Esophagus (tissue), 2 donors: ENCODE data around the gene DCC. TPM values are rescaled to one million over a fixed set of nuclear protein-coding genes. Genes with fewer than 3 reads are reported as not detected.

Experiments
- H3K27ac ChIP-seq, 2 donors: one replicate each; pipeline ENCODE4 v1.5.1; 2013; ENCODE audit warnings: low read depth in 2 of 2, mild to moderate bottlenecking in 2 of 2, inconsistent platforms in 1 of 2, low read length in 1 of 2, moderate library complexity in 1 of 2
- H3K27me3 ChIP-seq, 2 donors: one replicate each; pipeline ENCODE4 v1.6.1; 2013; ENCODE audit warnings: low read length in 2 of 2, control low read depth in 1 of 2, mild to moderate bottlenecking in 1 of 2; ENCODE audit not compliant: insufficient read depth in 2 of 2, control insufficient read depth in 1 of 2
- H3K36me3 ChIP-seq, 2 donors: one replicate each; pipeline ENCODE4 v1.6.1; 2013; ENCODE audit warnings: low read length in 1 of 2; ENCODE audit not compliant: control insufficient read depth in 2 of 2, insufficient read depth in 2 of 2
- H3K4me1 ChIP-seq, 2 donors: one replicate each; pipeline ENCODE4 v1.6.1; 2013; ENCODE audit warnings: low read length in 1 of 2; ENCODE audit not compliant: control insufficient read depth in 2 of 2, insufficient read depth in 2 of 2
- H3K4me3 ChIP-seq, 2 donors: one replicate each; pipeline ENCODE4 v1.5.1; 2013; ENCODE audit warnings: low read length in 2 of 2, mild to moderate bottlenecking in 2 of 2, low read depth in 1 of 2, moderate library complexity in 1 of 2
- H3K9me3 ChIP-seq, 2 donors: one replicate each; pipeline ENCODE4 v1.6.1; 2013; ENCODE audit warnings: mild to moderate bottlenecking in 2 of 2, low read depth in 1 of 2, low read length in 1 of 2, moderate library complexity in 1 of 2; ENCODE audit not compliant: control insufficient read depth in 2 of 2, insufficient read depth in 1 of 2
- WGBS, 2 donors: extraction: QIAGEN DNeasy Blood & Tissue Kit; methylation state at CpG; one replicate each; pipeline ENCODE4 v1.1.7; 2013; 5-methylcytosine and 5-hydroxymethylcytosine counted together
- polyA plus RNA-seq, 2 donors: library from polyadenylated mRNA; stranded (reverse); fragments of 200-250 nt; gene quantifications; one replicate each; pipeline ENCODE4 v1.2.3, GENCODE V29; 2013
- donor health status: healthy with polysubstance abuse.
- donor health status: Bipolar disorder and iron deficiency.

The DCC gene, protein sequence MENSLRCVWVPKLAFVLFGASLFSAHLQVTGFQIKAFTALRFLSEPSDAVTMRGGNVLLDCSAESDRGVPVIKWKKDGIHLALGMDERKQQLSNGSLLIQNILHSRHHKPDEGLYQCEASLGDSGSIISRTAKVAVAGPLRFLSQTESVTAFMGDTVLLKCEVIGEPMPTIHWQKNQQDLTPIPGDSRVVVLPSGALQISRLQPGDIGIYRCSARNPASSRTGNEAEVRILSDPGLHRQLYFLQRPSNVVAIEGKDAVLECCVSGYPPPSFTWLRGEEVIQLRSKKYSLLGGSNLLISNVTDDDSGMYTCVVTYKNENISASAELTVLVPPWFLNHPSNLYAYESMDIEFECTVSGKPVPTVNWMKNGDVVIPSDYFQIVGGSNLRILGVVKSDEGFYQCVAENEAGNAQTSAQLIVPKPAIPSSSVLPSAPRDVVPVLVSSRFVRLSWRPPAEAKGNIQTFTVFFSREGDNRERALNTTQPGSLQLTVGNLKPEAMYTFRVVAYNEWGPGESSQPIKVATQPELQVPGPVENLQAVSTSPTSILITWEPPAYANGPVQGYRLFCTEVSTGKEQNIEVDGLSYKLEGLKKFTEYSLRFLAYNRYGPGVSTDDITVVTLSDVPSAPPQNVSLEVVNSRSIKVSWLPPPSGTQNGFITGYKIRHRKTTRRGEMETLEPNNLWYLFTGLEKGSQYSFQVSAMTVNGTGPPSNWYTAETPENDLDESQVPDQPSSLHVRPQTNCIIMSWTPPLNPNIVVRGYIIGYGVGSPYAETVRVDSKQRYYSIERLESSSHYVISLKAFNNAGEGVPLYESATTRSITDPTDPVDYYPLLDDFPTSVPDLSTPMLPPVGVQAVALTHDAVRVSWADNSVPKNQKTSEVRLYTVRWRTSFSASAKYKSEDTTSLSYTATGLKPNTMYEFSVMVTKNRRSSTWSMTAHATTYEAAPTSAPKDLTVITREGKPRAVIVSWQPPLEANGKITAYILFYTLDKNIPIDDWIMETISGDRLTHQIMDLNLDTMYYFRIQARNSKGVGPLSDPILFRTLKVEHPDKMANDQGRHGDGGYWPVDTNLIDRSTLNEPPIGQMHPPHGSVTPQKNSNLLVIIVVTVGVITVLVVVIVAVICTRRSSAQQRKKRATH (N-terminal part only)
- not detected for polyA plus RNA-seq

DNA sequence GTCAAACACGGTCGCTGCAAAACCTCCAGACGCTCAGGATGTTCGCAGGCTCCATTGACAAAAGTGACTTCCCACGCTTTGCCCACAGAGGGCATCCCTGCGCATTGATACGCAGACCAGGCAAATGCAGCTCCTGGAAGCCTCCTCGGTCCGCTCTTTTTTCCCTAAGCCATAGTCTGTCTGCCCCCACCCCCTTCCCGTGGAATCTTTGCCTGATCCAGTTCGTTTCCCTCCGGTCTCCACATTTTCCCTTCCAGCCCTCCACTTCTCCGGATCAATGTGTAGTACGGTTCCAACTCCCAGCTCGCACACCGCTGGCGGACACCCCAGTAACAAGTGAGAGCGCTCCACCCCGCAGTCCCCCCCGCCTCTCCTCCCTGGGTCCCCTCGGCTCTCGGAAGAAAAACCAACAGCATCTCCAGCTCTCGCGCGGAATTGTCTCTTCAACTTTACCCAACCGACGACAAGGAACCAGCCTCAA, at the start of gene DCC:
TSS of gene DCC (plus strand) at position 307 of the 481 bp plus-strand sequence. CDS start 591 bp downstream, outside the sequence.
- H3K9me3 ChIP-seq: peaks cover 0 to 2% of the 10 kb centered on the region in 2 donors
- 6 to 7% methylated on average over 27 of the region's 27 CpGs for WGBS, 2 donors
- H3K27me3 ChIP-seq: no peaks in the 10 kb centered on the region
- H3K4me1 ChIP-seq: no peaks in the 10 kb centered on the region
- no peaks in the 10 kb centered on the region for H3K36me3 ChIP-seq
- no peak within 1 kb of the TSS for H3K4me3 ChIP-seq
- no peak within 1 kb of the TSS for H3K27ac ChIP-seq

DNA sequence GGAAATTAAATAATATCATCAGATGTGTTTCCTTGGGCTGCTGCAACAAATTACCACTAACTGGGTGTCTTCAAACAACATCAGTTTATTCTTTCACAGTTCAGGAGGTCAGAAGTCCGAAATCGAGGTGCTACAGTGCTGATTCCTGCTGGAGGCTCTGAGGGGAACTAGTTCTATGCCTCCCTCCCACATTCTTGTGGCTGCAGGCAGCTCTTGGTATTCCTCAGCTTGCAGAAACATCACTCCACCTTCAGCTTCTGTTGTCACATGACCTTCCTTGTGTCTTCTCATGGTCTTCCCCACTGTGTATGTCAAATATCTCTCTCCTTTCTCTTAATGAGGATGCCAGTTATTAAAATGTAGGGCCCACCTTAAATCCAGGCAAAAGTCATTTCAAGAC, 29.3 kb upstream of the DCC start:
- Histone ChIP-seq H3K4me1 (no peaks in the 10 kb centered on the region), H3K27ac (no peak overlapping the region), H3K27me3 (no peaks in the 10 kb centered on the region), H3K4me3 (no peak overlapping the region), H3K9me3 (no peaks in the 10 kb centered on the region), H3K36me3 (no peaks in the 10 kb centered on the region)
- 43 to 68% methylated on average over 2 of the region's 2 CpGs for whole genome bisulfite sequencing, 2 donors

DNA sequence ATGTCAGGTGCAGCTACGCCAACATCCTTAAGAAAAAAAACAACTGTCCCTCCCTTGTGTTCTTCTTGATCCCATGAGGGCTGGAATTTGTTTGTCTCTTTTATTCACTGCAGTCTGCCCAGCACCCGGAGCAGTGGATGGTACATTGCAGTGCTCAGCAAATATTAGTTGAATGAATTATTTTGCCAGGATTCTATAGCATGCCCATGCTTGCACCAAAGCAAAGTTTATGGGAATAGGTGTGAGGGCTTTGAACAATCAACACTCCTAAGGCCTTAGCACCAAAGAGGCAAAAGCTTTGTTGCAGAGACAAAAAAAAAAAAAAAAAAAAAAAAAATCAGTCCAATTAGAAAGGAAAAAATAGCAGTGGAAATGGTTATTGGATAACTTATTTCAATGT, 28.7 kb upstream of the DCC start:
- WGBS, 2 donors: 51 to 66% methylated on average over 2 of the region's 2 CpGs
- no peaks in the 10 kb centered on the region for H3K9me3 ChIP-seq
- no peak overlapping the region for H3K27ac ChIP-seq
- H3K4me1 ChIP-seq: no peaks in the 10 kb centered on the region
- H3K27me3 ChIP-seq: no peaks in the 10 kb centered on the region
- H3K36me3 ChIP-seq: no peaks in the 10 kb centered on the region
- H3K4me3 ChIP-seq: no peak overlapping the region

DNA sequence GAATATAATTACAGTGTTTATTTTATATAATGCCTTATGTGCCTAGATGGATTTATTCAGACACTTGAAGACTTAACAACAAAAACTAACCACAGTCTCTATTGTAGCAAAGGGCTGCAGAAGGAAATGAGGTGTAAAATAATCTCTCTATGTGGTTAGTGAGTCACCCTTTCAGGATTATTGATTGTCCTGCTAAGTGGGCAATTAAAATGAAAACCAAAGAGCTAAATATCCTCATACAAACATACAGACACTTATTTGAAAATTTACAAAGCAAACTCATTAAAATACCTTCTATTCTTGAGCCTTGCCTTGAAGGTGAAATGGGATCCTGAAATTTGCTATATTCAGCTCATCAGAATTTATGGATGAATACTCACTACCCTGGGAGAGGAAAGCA, 27.7 kb upstream of the DCC start:
- no peaks in the 10 kb centered on the region for H3K9me3 ChIP-seq
- no peak overlapping the region for H3K4me3 ChIP-seq
- no peaks in the 10 kb centered on the region for H3K27me3 ChIP-seq
- no peaks in the 10 kb centered on the region for H3K4me1 ChIP-seq
- H3K27ac ChIP-seq: no peak overlapping the region
- no peaks in the 10 kb centered on the region for H3K36me3 ChIP-seq

DNA sequence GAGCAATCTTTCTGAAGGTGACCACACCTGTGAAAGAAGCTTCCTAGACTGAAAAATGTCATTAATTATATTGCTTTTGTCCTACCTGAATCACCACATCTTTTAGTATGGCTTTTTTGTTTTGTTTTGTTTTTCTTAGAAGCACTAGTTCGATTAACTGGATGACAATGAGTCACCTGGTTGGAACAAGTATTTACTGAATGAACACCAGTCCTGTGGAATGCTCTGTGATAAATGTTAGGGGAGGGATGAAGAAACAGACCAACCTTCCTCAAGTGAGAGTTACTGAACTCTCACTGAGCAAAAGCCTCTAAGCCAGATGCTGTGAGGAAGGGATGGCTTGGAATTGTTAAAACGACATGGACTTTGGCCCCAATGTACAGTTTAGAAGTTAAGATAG, 26.8 kb upstream of the DCC start:
- no peaks in the 10 kb centered on the region for H3K27me3 ChIP-seq
- WGBS, 2 donors: 34 to 38% methylated on average over 2 of the region's 2 CpGs
- H3K36me3 ChIP-seq: no peaks in the 10 kb centered on the region
- H3K4me1 ChIP-seq: no peaks in the 10 kb centered on the region
- H3K4me3 ChIP-seq: no peak overlapping the region
- no peaks in the 10 kb centered on the region for H3K9me3 ChIP-seq
- no peak overlapping the region for H3K27ac ChIP-seq

DNA sequence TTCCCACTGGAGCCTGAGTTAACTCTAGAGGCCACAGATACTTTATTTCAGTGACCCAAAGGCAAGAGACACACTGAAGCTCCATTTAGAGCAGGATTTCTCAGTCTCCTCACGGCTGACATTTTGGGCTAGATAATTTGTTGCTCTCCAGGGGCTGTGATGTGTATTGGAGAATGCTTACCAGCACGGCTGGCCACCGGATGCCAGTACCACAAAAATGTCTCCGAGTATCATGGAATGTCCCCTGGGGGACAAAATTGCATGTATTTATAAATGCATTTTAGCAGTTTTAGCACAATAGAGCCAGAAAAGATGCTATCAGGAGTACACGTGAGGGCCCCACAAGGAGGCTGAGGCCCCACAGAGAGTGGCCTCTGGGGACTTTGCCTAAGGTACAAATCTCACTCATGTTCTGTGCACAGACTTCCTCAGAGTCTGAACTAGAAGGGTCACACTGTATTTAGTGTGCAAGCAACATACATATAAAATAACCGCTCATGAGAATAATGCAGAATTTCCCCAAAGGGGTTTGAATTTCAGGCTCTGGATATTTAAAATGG, 20.5 kb upstream of the DCC start:
- no peaks in the 10 kb centered on the region for H3K9me3 ChIP-seq
- H3K4me3 ChIP-seq: no peak overlapping the region
- H3K4me1 ChIP-seq: no peaks in the 10 kb centered on the region
- 74 to 79% methylated on average over 6 of the region's 6 CpGs for WGBS, 2 donors
- no peaks in the 10 kb centered on the region for H3K27me3 ChIP-seq
- no peak overlapping the region for H3K27ac ChIP-seq
- H3K36me3 ChIP-seq: no peaks in the 10 kb centered on the region

DNA sequence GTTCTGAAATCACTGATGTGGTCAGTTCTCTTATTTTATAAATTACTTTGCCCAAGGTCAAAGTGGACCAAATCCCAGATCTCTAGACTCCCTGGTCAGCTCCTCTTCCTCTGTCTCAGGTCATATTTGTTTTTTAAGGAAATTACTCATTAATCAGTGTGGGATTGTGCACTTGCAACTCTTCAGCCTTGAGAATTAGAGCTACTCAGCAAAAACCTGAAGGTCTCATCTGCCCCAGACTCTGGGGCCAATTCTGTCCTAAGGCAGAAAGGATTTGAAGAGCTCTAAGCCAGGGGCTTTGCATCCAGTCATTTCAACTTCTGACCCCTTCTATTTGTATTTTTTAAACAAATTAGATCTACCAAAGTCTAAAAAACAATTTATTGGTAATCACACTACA, 17.7 kb upstream of the DCC start:
- Histone ChIP-seq H3K4me1 (no peaks in the 10 kb centered on the region), H3K27me3 (no peaks in the 10 kb centered on the region), H3K9me3 (no peaks in the 10 kb centered on the region), H3K4me3 (no peak overlapping the region), H3K36me3 (no peaks in the 10 kb centered on the region), H3K27ac (no peak overlapping the region)

DNA sequence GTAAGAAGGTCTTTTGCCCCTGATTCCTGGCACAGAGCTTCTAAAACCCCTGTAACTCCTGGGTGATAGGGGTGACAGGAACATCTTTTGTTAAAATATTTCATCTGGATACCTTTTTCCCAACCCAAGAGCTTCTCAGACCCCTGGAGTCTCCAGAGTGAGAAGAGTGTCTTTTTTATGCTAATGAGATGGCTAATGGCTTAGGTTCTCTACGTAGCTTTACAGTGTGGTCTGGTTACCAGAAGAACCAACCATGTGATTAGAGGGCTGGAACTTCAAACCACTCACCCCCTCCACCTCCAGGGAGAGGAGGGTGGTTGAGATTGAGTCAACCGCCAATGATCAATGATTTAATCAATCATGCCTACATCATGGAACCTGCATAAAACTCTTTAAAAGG, 16.2 kb upstream of the DCC start:
- no peaks in the 10 kb centered on the region for H3K4me1 ChIP-seq
- H3K4me3 ChIP-seq: no peak overlapping the region
- no peaks in the 10 kb centered on the region for H3K36me3 ChIP-seq
- WGBS, 2 donors: 45 to 55% methylated on average over 2 of the region's 2 CpGs
- no peaks in the 10 kb centered on the region for H3K27me3 ChIP-seq
- H3K27ac ChIP-seq: no peak overlapping the region
- no peaks in the 10 kb centered on the region for H3K9me3 ChIP-seq

DNA sequence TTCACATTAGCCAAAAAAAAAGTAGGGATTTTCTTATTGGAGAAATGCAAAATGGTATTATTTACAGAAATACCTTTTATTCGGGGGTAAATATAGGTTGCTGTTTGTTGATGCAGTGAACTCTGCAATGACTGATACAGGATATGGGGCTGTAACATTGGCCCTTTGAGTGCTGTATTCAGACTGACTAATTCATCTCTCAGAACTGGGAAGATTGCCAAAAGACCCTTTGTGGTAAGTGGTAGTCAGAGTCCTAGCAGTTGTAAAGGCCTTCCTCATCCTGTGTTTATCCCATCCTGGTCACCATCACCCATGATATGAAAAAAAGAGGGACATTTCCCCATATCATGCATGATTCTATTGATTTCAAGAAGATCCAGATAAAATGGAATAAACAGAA, 14.0 kb upstream of the DCC start:
- H3K27ac ChIP-seq: no peak overlapping the region
- H3K4me3 ChIP-seq: no peak overlapping the region
- WGBS, 2 donors: 48 to 63% methylated on average over 1 of the region's 1 CpG
- no peaks in the 10 kb centered on the region for H3K9me3 ChIP-seq
- no peaks in the 10 kb centered on the region for H3K36me3 ChIP-seq
- H3K27me3 ChIP-seq: no peaks in the 10 kb centered on the region
- H3K4me1 ChIP-seq: no peaks in the 10 kb centered on the region
